ENCODE data around the gene KCNIP4.

- TF ChIP-seq CTCF (IDR thresholded peaks at IDR 0.05) = no peak
- TF ChIP-seq POLR2AphosphoS5 (IDR thresholded peaks at IDR 0.05) = no peak
Observed at GRCh38 chr4:20954541-20954940, 994.0 kb downstream of the KCNIP4 start.

Data from esophagus muscularis mucosa (tissue), 3 donors.